Fibroblast of lung (primary cell): Measurements from ENCODE around the gene THAP11. TPM values are rescaled to one million over a fixed set of nuclear protein-coding genes. Genes with fewer than 3 reads are reported as not detected.
A peak's percentile ranks its signal among the peaks of the same experiment; 100 is the strongest.

Source experiments
- DNase-seq, 2 donors: peaks; one replicate each; pipeline versions ENCODE4 v3.0.0 to v3.0.0-alpha.2; 2010; ENCODE audit warnings: low read depth in 2 of 2
- H2AFZ ChIP-seq: 2 replicates; pipeline ENCODE4 v1.5.1; 2012; ENCODE audit warnings: low read length, control low read depth, inconsistent platforms
- H3K27ac ChIP-seq: 2 replicates; pipeline ENCODE4 v1.5.1; 2011; ENCODE audit warnings: low read length, control low read depth; ENCODE audit not compliant: insufficient read depth
- H3K27me3 ChIP-seq: 2 replicates; pipeline ENCODE4 v1.5.1; 2011; ENCODE audit warnings: mild to moderate bottlenecking, low read length; ENCODE audit not compliant: control insufficient read depth, insufficient read depth
- H3K36me3 ChIP-seq: 2 replicates; pipeline ENCODE4 v1.5.1; 2011; ENCODE audit warnings: low read length; ENCODE audit not compliant: control insufficient read depth, insufficient read depth
- H3K4me1 ChIP-seq: 2 replicates; pipeline ENCODE4 v1.5.1; 2011; ENCODE audit warnings: low read length; ENCODE audit not compliant: control insufficient read depth, insufficient read depth; ENCODE audit errors: extremely low read depth
- H3K4me2 ChIP-seq: 2 replicates; pipeline ENCODE4 v1.5.1; 2011; ENCODE audit warnings: low read length, control low read depth; ENCODE audit not compliant: insufficient read depth; ENCODE audit errors: extremely low read depth
- H3K4me3 ChIP-seq, 4 experiments: fragments of 200-600 bp in 1 of 4; sonication (generic) in 1 of 4; replicated peaks in 1 of 4; 2 replicates each; pipeline ENCODE4 v1.5.1; 2011 to 2016; ENCODE audit warnings: low read length in 4 of 4, low read depth in 3 of 4, mild to moderate bottlenecking in 3 of 4, control low read depth in 2 of 4, inconsistent platforms in 1 of 4, mixed read lengths in 1 of 4; ENCODE audit not compliant: insufficient read depth in 1 of 4; ENCODE audit errors: control extremely low read depth in 1 of 4
- H3K79me2 ChIP-seq: 2 replicates; pipeline ENCODE4 v1.5.1; 2012; ENCODE audit warnings: mild to moderate bottlenecking, low read length, inconsistent platforms; ENCODE audit not compliant: control insufficient read depth, insufficient read depth
- H3K9ac ChIP-seq: 2 replicates; pipeline ENCODE4 v1.5.1; 2011; ENCODE audit warnings: mild to moderate bottlenecking, low read length, control low read depth; ENCODE audit not compliant: insufficient read depth
- H3K9me3 ChIP-seq: 2 replicates; pipeline ENCODE4 v1.5.1; 2012; ENCODE audit warnings: low read depth, low read length; ENCODE audit not compliant: control insufficient read depth, insufficient read depth
- H4K20me1 ChIP-seq: 2 replicates; pipeline ENCODE4 v1.5.1; 2011; ENCODE audit warnings: low read length; ENCODE audit not compliant: control insufficient read depth, insufficient read depth; ENCODE audit errors: extremely low read depth
- CTCF ChIP-seq, 2 donors: IDR thresholded peaks in 1 of 2; conservative IDR thresholded peaks in 1 of 2; 1 replicate in 1 of 2; 2 replicates in 1 of 2; pipeline ENCODE4 v1.5.1; 2011 to 2012; ENCODE audit warnings: low read length in 2 of 2, control low read depth in 1 of 2, inconsistent platforms in 1 of 2, low read depth in 1 of 2, mild to moderate bottlenecking in 1 of 2
- EZH2 ChIP-seq: IDR thresholded peaks from 2 replicates; pipeline ENCODE4 v1.5.1; 2012; ENCODE audit warnings: low read length, control low read depth, mild to moderate bottlenecking; ENCODE audit errors: missing control alignments
- polyA plus RNA-seq, 2 donors: library from polyadenylated mRNA; depleted of rRNA in 1 of 2; stranded (reverse) in 1 of 2; unstranded in 1 of 2; fragments of >200 nt; gene quantifications; 2 replicates each; pipeline ENCODE4 v1.2.1, GENCODE V29; 2011 to 2012; ENCODE audit warnings: missing spikeins in 1 of 2
- total RNA-seq: library from RNA; depleted of rRNA; stranded (reverse); fragments of >200 nt; gene quantifications from 2 replicates; pipeline ENCODE4 v1.2.1, GENCODE V29; 2014

The THAP11 gene
- total and polyA plus RNA-seq, 2 donors (not counting 1 experiment from before 2014, with no cell fraction given): 16.0 to 37.7 TPM

- Histone ChIP-seq H3K36me3 (peaks cover 16% of the 10 kb centered on the region), H3K4me1 (no peaks in the 10 kb centered on the region), H4K20me1 (no peaks in the 10 kb centered on the region), H3K27ac (no peak overlapping the region), H3K4me3 (no peak overlapping the region), H3K27me3 (no peaks in the 10 kb centered on the region), H3K9me3 (no peaks in the 10 kb centered on the region), H2AFZ (no peak overlapping the region), H3K4me2 (no peak overlapping the region), H3K79me2 (peaks cover 33% of the 10 kb centered on the region), H3K9ac (no peak overlapping the region)
- no peak for TF ChIP-seq EZH2
- TF ChIP-seq CTCF (conservative IDR thresholded peaks at IDR 0.05 in 1 of 2, IDR thresholded peaks at IDR 0.05 in 1 of 2; ENCODE audit: low read depth in 1 of 2, low read length in 2 of 2): no peak
- DNase-seq: no peak
Observed at GRCh38 chr16:67871256-67871655, 29.1 kb downstream of the THAP11 start.

- Histone ChIP-seq H3K4me2 (no peak overlapping the region), H3K36me3 (peaks cover 20% of the 10 kb centered on the region), H4K20me1 (no peaks in the 10 kb centered on the region), H3K27ac (peak overlapping the region; percentile 85), H3K4me3 (peak overlapping the region in 1 of 4 experiments; percentile 96), H3K27me3 (no peaks in the 10 kb centered on the region), H3K9ac (no peak overlapping the region), H2AFZ (no peak overlapping the region), H3K79me2 (peaks cover 40% of the 10 kb centered on the region), H3K4me1 (no peaks in the 10 kb centered on the region), H3K9me3 (no peaks in the 10 kb centered on the region)
- DNase-seq: no peak
- TF ChIP-seq CTCF (conservative IDR thresholded peaks at IDR 0.05 in 1 of 2, IDR thresholded peaks at IDR 0.05 in 1 of 2; ENCODE audit: low read depth in 1 of 2, low read length in 2 of 2) (no peak), EZH2 (no peak)
Observed at GRCh38 chr16:67872131-67872630, 30.1 kb downstream of the THAP11 start.

- H3K36me3 ChIP-seq: peaks cover 22% of the 10 kb centered on the region
- H3K9ac ChIP-seq: peak within 1 kb of the TSS; percentile 85
- H3K4me3 ChIP-seq: peak within 1 kb of the TSS; percentile 90 to 96 (median 95)
- H3K27ac ChIP-seq: peak within 1 kb of the TSS; percentile 85
- H3K4me2 ChIP-seq: peak within 1 kb of the TSS; percentile 98
- DNase-seq: peak; percentile 79 to 80
- H4K20me1 ChIP-seq: no peaks in the 10 kb centered on the region
- no peaks in the 10 kb centered on the region for H3K4me1 ChIP-seq
- peaks cover 40% of the 10 kb centered on the region for H3K79me2 ChIP-seq
- H3K9me3 ChIP-seq: no peaks in the 10 kb centered on the region
- no peaks in the 10 kb centered on the region for H3K27me3 ChIP-seq
- H2AFZ ChIP-seq: peak within 1 kb of the TSS; percentile 79
- TF ChIP-seq EZH2 (no peak), CTCF (conservative IDR thresholded peaks at IDR 0.05 in 1 of 2, IDR thresholded peaks at IDR 0.05 in 1 of 2; ENCODE audit: low read depth in 1 of 2, low read length in 2 of 2) (no peak)
Observed at GRCh38 chr16:67872631-67873434, 30.7 kb downstream of the THAP11 start, which contains the start of gene EDC4. Gene EDC4 (plus strand): TSS chr16:67873052. CDS start chr16:67873262, 210 bp downstream.
